Measurements from ENCODE around the gene C17orf107.
"Not testable (repeated sequence)": the region's sequence is repeated elsewhere in the genome, so short reads cannot be mapped to it uniquely, and the experiment has no call there.

The C17orf107 gene

GRCh38 chr17:4899341-4900230 is at the start of gene C17orf107:
C17orf107 (plus strand) TSS chr17:4899536; CDS start chr17:4899763, 227 bp downstream.
- in situ Hi-C loops (cut with HindIII; ENCODE audit: low sequenced_read_pairs), result no loop called here

GRCh38 chr17:4850246-4850645 is 49.1 kb upstream of the C17orf107 start:
- in situ Hi-C loops (cut with HindIII; ENCODE audit: low sequenced_read_pairs), result no loop called here

- in situ Hi-C loops (cut with HindIII; ENCODE audit: low sequenced_read_pairs), result no loop called here
These were observed 48.3 kb upstream of the C17orf107 start for GRCh38 chr17:4851084-4851483.

- in situ Hi-C loops (cut with HindIII; ENCODE audit: low sequenced_read_pairs), result no loop called here
These were observed 46.6 kb upstream of the C17orf107 start for GRCh38 chr17:4852567-4853207.

- in situ Hi-C loops (cut with HindIII; ENCODE audit: low sequenced_read_pairs), result no loop called here
These were observed 46.1 kb upstream of the C17orf107 start for GRCh38 chr17:4853208-4853671.

GRCh38 chr17:4854111-4854681 is 45.1 kb upstream of the C17orf107 start:
- in situ Hi-C loops (cut with HindIII; ENCODE audit: low sequenced_read_pairs), result no loop called here

GRCh38 chr17:4856271-4856936 is 42.9 kb upstream of the C17orf107 start:
- in situ Hi-C loops (cut with HindIII; ENCODE audit: low sequenced_read_pairs), result no loop called here

- in situ Hi-C loops (cut with HindIII; ENCODE audit: low sequenced_read_pairs), result no loop called here
These were observed 42.4 kb upstream of the C17orf107 start for GRCh38 chr17:4856937-4857314.

GRCh38 chr17:4857347-4857746 is 42.0 kb upstream of the C17orf107 start:
- in situ Hi-C loops (cut with HindIII; ENCODE audit: low sequenced_read_pairs), result not testable (repeated sequence)

- in situ Hi-C loops (cut with HindIII; ENCODE audit: low sequenced_read_pairs), result no loop called here
These were observed 41.1 kb upstream of the C17orf107 start for GRCh38 chr17:4858068-4858881.

- in situ Hi-C loops (cut with HindIII; ENCODE audit: low sequenced_read_pairs), result no loop called here
These were observed 40.5 kb upstream of the C17orf107 start for GRCh38 chr17:4858882-4859260.

GRCh38 chr17:4859816-4860625 is 39.3 kb upstream of the C17orf107 start:
- in situ Hi-C loops (cut with HindIII; ENCODE audit: low sequenced_read_pairs), result no loop called here

GRCh38 chr17:4860651-4861050 is 38.7 kb upstream of the C17orf107 start:
- in situ Hi-C loops (cut with HindIII; ENCODE audit: low sequenced_read_pairs), result no loop called here

- in situ Hi-C loops (cut with HindIII; ENCODE audit: low sequenced_read_pairs), result no loop called here
These were observed 38.3 kb upstream of the C17orf107 start for GRCh38 chr17:4861052-4861451.

GRCh38 chr17:4862720-4863119 is 36.6 kb upstream of the C17orf107 start:
- in situ Hi-C loops (cut with HindIII; ENCODE audit: low sequenced_read_pairs), result no loop called here

- in situ Hi-C loops (cut with HindIII; ENCODE audit: low sequenced_read_pairs), result no loop called here
These were observed 36.0 kb upstream of the C17orf107 start for GRCh38 chr17:4863321-4863720.

GRCh38 chr17:4867535-4867934 is 31.8 kb upstream of the C17orf107 start:
- in situ Hi-C loops (cut with HindIII; ENCODE audit: low sequenced_read_pairs), result not testable (repeated sequence)

GRCh38 chr17:4869058-4869998 is 30.0 kb upstream of the C17orf107 start:
- in situ Hi-C loops (cut with HindIII; ENCODE audit: low sequenced_read_pairs), result not testable (repeated sequence)
